HEK293 (cell line): ENCODE data around the gene LYZL6.
A peak's percentile ranks its signal among the peaks of the same experiment; 100 is the strongest.

Experiments
- CTCF ChIA-PET: fragments of 350-600 bp; formaldehyde crosslinking; extraction: SDS; loops from one replicate; lab custom pipeline; 2021; ENCODE audit warnings: antibody characterized with exemption; lab: Yijun Ruan, JAX
- POLR2A ChIA-PET: fragments of 300-600 bp; formaldehyde crosslinking; extraction: SDS; loops from one replicate; lab custom pipeline; 2020; ENCODE audit warnings: antibody characterized with exemption, inconsistent platforms; lab: Yijun Ruan, JAX
- H3K27ac ChIP-seq: fragments of 200-500 bp; sonication (Bioruptor generic); 2 replicates; pipeline ENCODE4 v1.5.1; 2014; ENCODE audit warnings: low read depth, low read length, control low read depth, inconsistent platforms; ENCODE audit errors: extremely low read depth
- H3K36me3 ChIP-seq, 2 experiments: fragments of 200-500 bp in 1 of 2; sonication (Bioruptor generic) in 1 of 2; 1 replicate in 1 of 2; 2 replicates in 1 of 2; pipeline ENCODE4 v1.5.1; 2014 to 2017; ENCODE audit warnings: inconsistent platforms in 2 of 2, low read length in 2 of 2; ENCODE audit not compliant: control insufficient read depth in 2 of 2, insufficient read depth in 1 of 2
- H3K4me1 ChIP-seq: fragments of 200-500 bp; sonication (Bioruptor generic); 2 replicates; pipeline ENCODE4 v1.5.1; 2014; ENCODE audit warnings: mild to moderate bottlenecking, low read length, inconsistent platforms; ENCODE audit not compliant: control insufficient read depth, insufficient read depth
- H3K4me3 ChIP-seq: 2 replicates; pipeline ENCODE4 v1.5.1; 2011; ENCODE audit warnings: low read depth, mild to moderate bottlenecking, control low read depth, low read length, moderate library complexity
- H3K9me3 ChIP-seq: fragments of 200-500 bp; sonication (Bioruptor generic); 2 replicates; pipeline ENCODE4 v1.5.1; 2014; ENCODE audit warnings: low read depth, low read length, inconsistent platforms; ENCODE audit not compliant: control insufficient read depth, insufficient read depth
- EGR2 ChIP-seq: fragments of 450-650 bp; formaldehyde crosslinking; IDR thresholded peaks from 2 replicates; pipeline ENCODE4 v1.5.1; 2016; ENCODE audit warnings: low read depth, missing biosample characterization, missing genetic modification characterization
- GLIS1 ChIP-seq: fragments of 450-650 bp; formaldehyde crosslinking; IDR thresholded peaks from 2 replicates; pipeline ENCODE4 v1.5.1; 2016; ENCODE audit warnings: missing biosample characterization, missing genetic modification characterization
- KLF7 ChIP-seq: fragments of 450-650 bp; formaldehyde crosslinking; IDR thresholded peaks from 2 replicates; pipeline ENCODE4 v1.5.1; 2016; ENCODE audit warnings: missing biosample characterization, missing genetic modification characterization, borderline replicate concordance
- KLF9 ChIP-seq: fragments of 450-650 bp; formaldehyde crosslinking; IDR thresholded peaks from 2 replicates; pipeline ENCODE4 v1.5.1; 2016; ENCODE audit warnings: missing biosample characterization, missing genetic modification characterization, low read depth
- PRDM1 ChIP-seq: fragments of 450-650 bp; formaldehyde crosslinking; IDR thresholded peaks from 2 replicates; pipeline ENCODE4; 2016; ENCODE audit warnings: missing biosample characterization, missing genetic modification characterization
- SCRT2 ChIP-seq: fragments of 450-650 bp; formaldehyde crosslinking; IDR thresholded peaks from 2 replicates; pipeline ENCODE4 v1.5.1; 2016; ENCODE audit warnings: missing biosample characterization, missing genetic modification characterization
- SP2 ChIP-seq: fragments of 450-650 bp; formaldehyde crosslinking; IDR thresholded peaks from 2 replicates; pipeline ENCODE4 v1.5.1; 2016; ENCODE audit warnings: missing biosample characterization, missing genetic modification characterization
- ZIC2 ChIP-seq: fragments of 450-650 bp; formaldehyde crosslinking; IDR thresholded peaks from 2 replicates; pipeline ENCODE4 v1.5.1; 2016; ENCODE audit warnings: missing biosample characterization, missing genetic modification characterization
- ZNF138 ChIP-seq: fragments of 450-650 bp; formaldehyde crosslinking; IDR thresholded peaks from 2 replicates; pipeline ENCODE4 v1.5.1; 2016; ENCODE audit warnings: missing biosample characterization, missing genetic modification characterization, borderline replicate concordance
- ZNF155 ChIP-seq: fragments of 450-650 bp; formaldehyde crosslinking; IDR thresholded peaks from 2 replicates; pipeline ENCODE4 v1.5.1; 2016; ENCODE audit warnings: missing biosample characterization, missing genetic modification characterization
- ZNF274 ChIP-seq, 2 experiments: fragments of 200-500 bp in 1 of 2; fragments of 450-650 bp in 1 of 2; sonication (Bioruptor generic) in 1 of 2; formaldehyde crosslinking in 1 of 2; IDR thresholded peaks; 2 replicates each; pipeline versions ENCODE4 v1.5.1 to v1.6.1; 2014 to 2016; ENCODE audit warnings: borderline replicate concordance in 1 of 2, inconsistent platforms in 1 of 2, low read length in 1 of 2, missing biosample characterization in 1 of 2, missing genetic modification characterization in 1 of 2
- ZNF514 ChIP-seq: fragments of 450-650 bp; formaldehyde crosslinking; IDR thresholded peaks from 2 replicates; pipeline ENCODE4 v1.5.1; 2016; ENCODE audit warnings: missing biosample characterization, missing genetic modification characterization
- ZNF521 ChIP-seq: fragments of 450-650 bp; formaldehyde crosslinking; IDR thresholded peaks from 2 replicates; pipeline ENCODE4 v1.5.1; 2017; ENCODE audit warnings: missing biosample characterization, mild to moderate bottlenecking, missing genetic modification characterization
- ZNF544 ChIP-seq: fragments of 450-650 bp; formaldehyde crosslinking; IDR thresholded peaks from 2 replicates; pipeline ENCODE4 v1.5.0; 2017; ENCODE audit warnings: missing biosample characterization, missing genetic modification characterization
- ZNF561 ChIP-seq: fragments of 450-650 bp; IDR thresholded peaks from 2 replicates; pipeline ENCODE4 v1.5.1; 2018; ENCODE audit warnings: missing biosample characterization, missing genetic modification characterization, borderline replicate concordance
- ZNF624 ChIP-seq: fragments of 450-650 bp; formaldehyde crosslinking; IDR thresholded peaks from 2 replicates; pipeline ENCODE4 v1.5.1; 2017; ENCODE audit warnings: missing biosample characterization, missing genetic modification characterization
- ZNF664 ChIP-seq: fragments of 450-650 bp; formaldehyde crosslinking; IDR thresholded peaks from 2 replicates; pipeline ENCODE4 v1.5.1; 2016; ENCODE audit warnings: missing biosample characterization, missing genetic modification characterization
- TF ChIP-seq, protein P1 (sequence below): fragments of 450-650 bp; formaldehyde crosslinking; IDR thresholded peaks from 2 replicates; pipeline ENCODE4 v1.5.1; 2016; ENCODE audit warnings: missing biosample characterization, missing genetic modification characterization
- TF ChIP-seq, protein P2 (sequence below): fragments of 450-650 bp; formaldehyde crosslinking; IDR thresholded peaks from 2 replicates; pipeline ENCODE4 v1.5.1; 2016; ENCODE audit warnings: missing biosample characterization, missing genetic modification characterization
- TF ChIP-seq, protein P3 (sequence below): fragments of 450-650 bp; formaldehyde crosslinking; IDR thresholded peaks from 2 replicates; pipeline ENCODE4 v1.5.1; 2017; ENCODE audit warnings: missing biosample characterization, missing genetic modification characterization

The LYZL6 gene

DNA sequence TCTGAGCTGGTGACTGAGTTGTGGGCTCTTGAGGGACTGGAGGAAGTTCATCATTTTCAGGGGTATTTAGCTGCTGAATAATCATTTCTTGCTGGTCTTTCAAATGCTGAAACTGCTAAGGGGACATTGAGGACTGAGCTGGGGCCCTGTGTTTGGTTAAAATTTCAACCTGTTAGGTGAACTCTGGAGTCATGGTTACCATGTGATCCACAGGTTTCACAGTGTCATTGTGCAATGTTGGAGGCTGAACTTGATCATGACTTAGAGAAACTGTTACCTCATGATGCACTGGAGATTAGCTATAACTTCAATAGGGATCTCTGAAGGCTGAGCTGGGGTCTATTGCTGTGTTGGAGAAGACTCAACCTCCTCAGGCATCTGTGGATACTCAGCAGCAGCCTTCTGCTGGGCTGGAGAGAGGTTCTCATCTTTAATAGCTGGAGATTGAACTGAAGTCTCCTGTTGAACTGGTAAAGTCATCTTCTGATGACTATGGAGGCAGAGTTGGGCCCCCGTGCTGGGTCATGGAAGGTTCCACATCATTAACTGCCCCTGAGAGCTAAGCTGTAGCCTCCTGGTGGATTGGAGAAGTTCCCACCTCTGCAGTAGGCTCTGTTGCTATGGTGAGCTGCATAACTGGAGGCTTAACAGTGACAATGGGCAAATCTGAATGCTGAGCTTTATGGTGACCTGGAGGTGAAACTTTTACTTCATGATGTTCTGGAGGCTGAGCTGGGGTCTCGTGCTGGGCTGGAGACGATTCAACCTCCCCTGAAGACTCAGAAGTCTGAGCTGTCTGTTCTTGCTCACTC lies 28.2 kb downstream of the LYZL6 start:
- CTCF ChIA-PET, result interaction anchor here (0.6 to 1.2 kb wide), 5 partner anchors 33 to 1079 kb away, joined by 3 to 4 read pairs (median 3); no protein-coding TSS in a partner anchor
- no peak overlapping the region for H3K4me3 ChIP-seq
- TF ChIP-seq SCRT2 (tag by site-specific recombination), result 0 out of 2 replicates have a peak, but pooled peaks have one; percentile 39
- TF ChIP-seq ZNF561 (tag by site-specific recombination), result no peak
- H3K9me3 ChIP-seq, result no peaks in the 10 kb centered on the region
- H3K4me1 ChIP-seq, result no peaks in the 10 kb centered on the region
- POLR2A ChIA-PET, result interaction anchor here (1.0 kb wide), 1 partner anchor 16 kb away, joined by 4 read pairs; no protein-coding TSS in a partner anchor
- no peak overlapping the region for H3K27ac ChIP-seq
- H3K36me3 ChIP-seq, result peaks cover 0 to 30% of the 10 kb centered on the region in 2 experiments; a peak in 1 of 3 replicates

DNA sequence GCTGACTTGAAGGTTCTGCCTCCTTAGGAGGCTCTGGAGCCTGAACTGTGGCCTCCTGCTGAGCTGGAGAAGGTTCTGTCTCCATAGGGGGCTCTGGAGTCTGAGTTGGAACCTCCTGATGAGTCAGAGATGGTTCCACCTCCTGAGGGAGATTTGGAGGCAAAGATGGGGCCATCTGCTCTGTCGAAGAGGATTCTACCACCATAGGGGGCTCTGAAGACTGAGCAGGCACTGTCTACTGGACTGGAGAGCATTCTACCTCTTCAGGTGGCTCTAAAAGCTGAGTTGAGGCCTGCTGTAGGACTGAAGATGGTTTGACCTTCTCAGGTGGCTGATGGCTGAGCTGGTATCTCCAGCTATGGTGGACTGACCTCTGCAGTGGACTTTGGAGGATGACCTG lies 29.2 kb downstream of the LYZL6 start:
- peaks cover 0 to 25% of the 10 kb centered on the region in 2 experiments; a peak in 1 of 3 replicates for H3K36me3 ChIP-seq
- H3K27ac ChIP-seq, result no peak overlapping the region
- TF ChIP-seq ZNF664 (tag by site-specific recombination) (no peak), ZNF155 (tag by site-specific recombination) (no peak), ZNF521 (tag by site-specific recombination) (no peak), GLIS1 (tag by site-specific recombination) (peak; percentile 64), EGR2 (tag by site-specific recombination) (no peak), PRDM1 (no peak), ZNF544 (tag by site-specific recombination) (no peak), SP2 (tag by site-specific recombination) (no peak), KLF9 (no peak), ZNF514 (tag by site-specific recombination) (no peak), ZIC2 (tag by site-specific recombination) (0 out of 2 replicates have a peak, but pooled peaks have one; percentile 5), ZNF138 (tag by site-specific recombination) (no peak)
- TF ChIP-seq, protein P1, sequence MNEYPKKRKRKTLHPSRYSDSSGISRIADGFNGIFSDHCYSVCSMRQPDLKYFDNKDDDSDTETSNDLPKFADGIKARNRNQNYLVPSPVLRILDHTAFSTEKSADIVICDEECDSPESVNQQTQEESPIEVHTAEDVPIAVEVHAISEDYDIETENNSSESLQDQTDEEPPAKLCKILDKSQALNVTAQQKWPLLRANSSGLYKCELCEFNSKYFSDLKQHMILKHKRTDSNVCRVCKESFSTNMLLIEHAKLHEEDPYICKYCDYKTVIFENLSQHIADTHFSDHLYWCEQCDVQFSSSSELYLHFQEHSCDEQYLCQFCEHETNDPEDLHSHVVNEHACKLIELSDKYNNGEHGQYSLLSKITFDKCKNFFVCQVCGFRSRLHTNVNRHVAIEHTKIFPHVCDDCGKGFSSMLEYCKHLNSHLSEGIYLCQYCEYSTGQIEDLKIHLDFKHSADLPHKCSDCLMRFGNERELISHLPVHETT, result no peak
- H3K9me3 ChIP-seq, result no peaks in the 10 kb centered on the region
- ChIA-PET POLR2A (interaction anchor here (1.5 kb wide), 1 partner anchor 10 kb away, joined by 5 read pairs; no protein-coding TSS in a partner anchor), CTCF (interaction anchor here (0.6 to 0.8 kb wide), 3 partner anchors 15 to 1080 kb away, joined by 3 read pairs; no protein-coding TSS in a partner anchor)
- no peaks in the 10 kb centered on the region for H3K4me1 ChIP-seq
- no peak overlapping the region for H3K4me3 ChIP-seq

DNA sequence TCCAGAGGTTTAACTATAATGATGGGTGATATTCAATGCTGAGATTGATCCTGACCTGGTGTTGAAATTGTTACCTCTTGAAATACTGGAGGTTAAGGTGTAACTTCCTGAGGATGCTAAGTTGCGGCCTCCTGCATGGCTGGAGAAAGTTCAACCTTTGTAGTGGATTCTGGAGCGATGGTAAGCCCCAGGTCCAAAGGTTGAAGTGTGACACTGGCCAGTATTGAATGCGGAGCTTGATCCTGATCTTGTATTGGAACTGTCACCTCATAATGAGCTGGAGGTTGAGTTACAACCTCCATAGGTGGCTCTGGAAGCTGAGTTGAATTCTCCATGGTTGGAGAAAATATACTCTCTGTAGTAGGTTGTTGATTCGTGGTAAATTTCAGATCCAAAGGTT lies 29.9 kb downstream of the LYZL6 start:
- no peak overlapping the region for H3K27ac ChIP-seq
- ChIA-PET POLR2A (interaction anchor here (1.5 kb wide), 1 partner anchor 10 kb away, joined by 5 read pairs; no protein-coding TSS in a partner anchor), CTCF (no interaction called here)
- TF ChIP-seq ZNF624 (no peak), KLF7 (no peak), ZNF274 (IDR thresholded peaks at IDR 0.05; ENCODE audit: low read length) (no peak), ZNF274 (tag by site-specific recombination; IDR thresholded peaks at IDR 0.05; ENCODE audit: borderline replicate concordance) (no peak)
- TF ChIP-seq, protein P2, sequence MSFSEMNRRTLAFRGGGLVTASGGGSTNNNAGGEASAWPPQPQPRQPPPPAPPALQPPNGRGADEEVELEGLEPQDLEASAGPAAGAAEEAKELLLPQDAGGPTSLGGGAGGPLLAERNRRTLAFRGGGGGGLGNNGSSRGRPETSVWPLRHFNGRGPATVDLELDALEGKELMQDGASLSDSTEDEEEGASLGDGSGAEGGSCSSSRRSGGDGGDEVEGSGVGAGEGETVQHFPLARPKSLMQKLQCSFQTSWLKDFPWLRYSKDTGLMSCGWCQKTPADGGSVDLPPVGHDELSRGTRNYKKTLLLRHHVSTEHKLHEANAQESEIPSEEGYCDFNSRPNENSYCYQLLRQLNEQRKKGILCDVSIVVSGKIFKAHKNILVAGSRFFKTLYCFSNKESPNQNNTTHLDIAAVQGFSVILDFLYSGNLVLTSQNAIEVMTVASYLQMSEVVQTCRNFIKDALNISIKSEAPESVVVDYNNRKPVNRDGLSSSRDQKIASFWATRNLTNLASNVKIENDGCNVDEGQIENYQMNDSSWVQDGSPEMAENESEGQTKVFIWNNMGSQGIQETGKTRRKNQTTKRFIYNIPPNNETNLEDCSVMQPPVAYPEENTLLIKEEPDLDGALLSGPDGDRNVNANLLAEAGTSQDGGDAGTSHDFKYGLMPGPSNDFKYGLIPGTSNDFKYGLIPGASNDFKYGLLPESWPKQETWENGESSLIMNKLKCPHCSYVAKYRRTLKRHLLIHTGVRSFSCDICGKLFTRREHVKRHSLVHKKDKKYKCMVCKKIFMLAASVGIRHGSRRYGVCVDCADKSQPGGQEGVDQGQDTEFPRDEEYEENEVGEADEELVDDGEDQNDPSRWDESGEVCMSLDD (tag by site-specific recombination), result no peak
- TF ChIP-seq, protein P3, sequence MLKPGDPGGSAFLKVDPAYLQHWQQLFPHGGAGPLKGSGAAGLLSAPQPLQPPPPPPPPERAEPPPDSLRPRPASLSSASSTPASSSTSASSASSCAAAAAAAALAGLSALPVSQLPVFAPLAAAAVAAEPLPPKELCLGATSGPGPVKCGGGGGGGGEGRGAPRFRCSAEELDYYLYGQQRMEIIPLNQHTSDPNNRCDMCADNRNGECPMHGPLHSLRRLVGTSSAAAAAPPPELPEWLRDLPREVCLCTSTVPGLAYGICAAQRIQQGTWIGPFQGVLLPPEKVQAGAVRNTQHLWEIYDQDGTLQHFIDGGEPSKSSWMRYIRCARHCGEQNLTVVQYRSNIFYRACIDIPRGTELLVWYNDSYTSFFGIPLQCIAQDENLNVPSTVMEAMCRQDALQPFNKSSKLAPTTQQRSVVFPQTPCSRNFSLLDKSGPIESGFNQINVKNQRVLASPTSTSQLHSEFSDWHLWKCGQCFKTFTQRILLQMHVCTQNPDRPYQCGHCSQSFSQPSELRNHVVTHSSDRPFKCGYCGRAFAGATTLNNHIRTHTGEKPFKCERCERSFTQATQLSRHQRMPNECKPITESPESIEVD (tag by site-specific recombination), result no peak
- no peaks in the 10 kb centered on the region for H3K9me3 ChIP-seq
- peaks cover 0 to 19% of the 10 kb centered on the region in 2 experiments; a peak in 1 of 3 replicates for H3K36me3 ChIP-seq
- H3K4me1 ChIP-seq, result no peaks in the 10 kb centered on the region
- no peak overlapping the region for H3K4me3 ChIP-seq
